Measurements from ENCODE around the gene KIRREL3.

Gene KIRREL3

GRCh38 chr11:126462422-126462821 is 538.1 kb downstream of the KIRREL3 start:
- TF ChIP-seq, protein P1, sequence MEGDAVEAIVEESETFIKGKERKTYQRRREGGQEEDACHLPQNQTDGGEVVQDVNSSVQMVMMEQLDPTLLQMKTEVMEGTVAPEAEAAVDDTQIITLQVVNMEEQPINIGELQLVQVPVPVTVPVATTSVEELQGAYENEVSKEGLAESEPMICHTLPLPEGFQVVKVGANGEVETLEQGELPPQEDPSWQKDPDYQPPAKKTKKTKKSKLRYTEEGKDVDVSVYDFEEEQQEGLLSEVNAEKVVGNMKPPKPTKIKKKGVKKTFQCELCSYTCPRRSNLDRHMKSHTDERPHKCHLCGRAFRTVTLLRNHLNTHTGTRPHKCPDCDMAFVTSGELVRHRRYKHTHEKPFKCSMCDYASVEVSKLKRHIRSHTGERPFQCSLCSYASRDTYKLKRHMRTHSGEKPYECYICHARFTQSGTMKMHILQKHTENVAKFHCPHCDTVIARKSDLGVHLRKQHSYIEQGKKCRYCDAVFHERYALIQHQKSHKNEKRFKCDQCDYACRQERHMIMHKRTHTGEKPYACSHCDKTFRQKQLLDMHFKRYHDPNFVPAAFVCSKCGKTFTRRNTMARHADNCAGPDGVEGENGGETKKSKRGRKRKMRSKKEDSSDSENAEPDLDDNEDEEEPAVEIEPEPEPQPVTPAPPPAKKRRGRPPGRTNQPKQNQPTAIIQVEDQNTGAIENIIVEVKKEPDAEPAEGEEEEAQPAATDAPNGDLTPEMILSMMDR (conservative IDR thresholded peaks at IDR 0.05; ENCODE audit: low read depth, low read length) = no peak
- no peak for DNase-seq (ENCODE audit: low read depth)
- no peak overlapping the region for H3K4me3 ChIP-seq (ENCODE audit: low read length)

- no peak for DNase-seq (ENCODE audit: low read depth)
- TF ChIP-seq, protein P1 (conservative IDR thresholded peaks at IDR 0.05; ENCODE audit: low read depth, low read length) = no peak
Measured at GRCh38 chr11:126461996-126462395, 538.6 kb downstream of the KIRREL3 start.

DNA sequence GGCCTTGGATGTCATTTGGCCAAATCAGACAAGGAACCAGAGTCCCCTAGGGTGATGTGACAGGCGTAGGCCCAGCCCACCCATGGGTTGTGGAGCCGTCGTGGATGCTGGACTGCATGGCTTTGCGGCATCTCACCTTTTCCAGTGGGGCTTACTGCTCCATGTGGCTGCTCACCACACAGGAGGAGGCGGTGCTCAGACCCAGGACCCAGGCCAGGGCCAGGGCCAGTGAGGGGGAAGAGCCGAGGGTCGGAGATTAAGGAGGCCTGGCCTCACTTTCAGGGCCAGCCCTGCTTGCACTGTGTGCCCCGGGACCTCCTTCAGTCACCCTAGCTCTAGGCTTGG is 539.5 kb downstream of the KIRREL3 start:
- H3K4me3 ChIP-seq (ENCODE audit: low read length) = no peak overlapping the region
- TF ChIP-seq, protein P1 (conservative IDR thresholded peaks at IDR 0.05; ENCODE audit: low read depth, low read length) = no peak
- no peak for DNase-seq (ENCODE audit: low read depth)

More at GRCh38 chr11:126461996-126462395, 538.6 kb downstream of the KIRREL3 start:
- no peak overlapping the region for H3K4me3 ChIP-seq (ENCODE audit: low read length)

DNA sequence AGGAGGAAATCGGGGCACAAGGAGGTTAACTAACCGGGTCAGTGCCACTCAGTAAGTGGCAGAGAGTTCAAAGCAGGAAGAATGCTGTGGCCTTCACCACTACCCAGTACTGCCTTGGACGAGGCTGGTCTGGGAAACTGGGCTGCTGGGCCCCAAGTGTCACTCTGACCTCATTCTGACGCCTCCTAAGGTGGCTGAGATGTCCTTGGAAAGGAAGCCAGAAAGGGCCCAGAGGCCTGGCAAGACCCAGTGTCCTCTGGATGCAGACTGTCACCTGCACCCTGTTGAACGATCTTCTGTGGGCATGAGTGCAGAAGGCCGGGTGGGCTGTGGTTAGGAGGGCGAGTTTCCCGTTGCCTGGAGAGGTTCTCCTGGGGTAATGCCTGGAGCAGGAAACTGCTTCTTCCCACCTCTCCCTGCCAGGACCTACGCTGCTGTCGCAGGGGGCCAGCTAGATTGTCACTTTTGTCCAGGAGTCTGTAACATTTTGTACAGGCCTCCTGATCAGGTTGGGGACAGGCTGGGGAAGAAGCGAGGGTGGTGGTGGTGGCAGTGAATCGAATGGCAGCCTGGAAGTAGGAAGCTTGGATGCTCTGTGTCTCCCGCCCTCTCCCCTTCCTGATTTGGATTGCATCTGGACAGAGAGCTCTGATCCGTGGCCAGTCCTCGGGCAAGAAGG is 540.0 kb downstream of the KIRREL3 start:
- TF ChIP-seq, protein P1 (conservative IDR thresholded peaks at IDR 0.05; ENCODE audit: low read depth, low read length) = no peak
- DNase-seq (ENCODE audit: low read depth) = no peak
- no peak overlapping the region for H3K4me3 ChIP-seq (ENCODE audit: low read length)

DNA sequence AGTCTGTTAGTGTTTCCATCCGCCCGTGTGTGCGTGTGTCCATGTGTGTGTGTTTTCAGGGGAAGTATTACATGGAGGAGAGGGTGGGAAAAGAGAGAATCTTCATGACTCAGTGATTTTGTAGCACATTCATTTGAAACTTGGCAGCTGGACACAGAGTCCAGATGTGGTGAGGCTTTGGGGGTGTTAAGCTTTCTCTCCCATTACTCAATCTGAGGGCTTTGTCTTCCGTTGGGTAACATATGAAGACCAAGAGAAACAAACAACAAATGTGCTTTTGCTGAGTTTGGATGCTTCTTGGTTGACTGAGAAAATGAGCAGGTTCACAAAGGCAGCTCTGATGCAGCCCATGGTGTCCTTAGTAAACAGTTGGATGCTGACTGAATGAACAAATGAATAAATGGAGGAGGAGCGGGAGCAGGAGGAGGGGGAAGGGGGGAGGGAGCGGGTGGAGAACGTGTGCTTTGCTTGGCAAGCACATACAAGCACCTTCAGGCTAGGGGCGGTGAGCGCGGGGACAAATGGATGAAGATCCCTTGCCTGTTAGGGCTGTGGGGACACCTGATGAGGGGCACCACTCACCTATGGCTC is 540.8 kb downstream of the KIRREL3 start:
- TF ChIP-seq, protein P1 (conservative IDR thresholded peaks at IDR 0.05; ENCODE audit: low read depth, low read length) = no peak
- DNase-seq (ENCODE audit: low read depth) = no peak
- H3K4me3 ChIP-seq (ENCODE audit: low read length) = no peak overlapping the region

- no peak for DNase-seq (ENCODE audit: low read depth)
- H3K4me3 ChIP-seq (ENCODE audit: low read length) = no peak overlapping the region
- TF ChIP-seq, protein P1 (conservative IDR thresholded peaks at IDR 0.05; ENCODE audit: low read depth, low read length) = no peak
Measured at GRCh38 chr11:126457817-126458216, 542.8 kb downstream of the KIRREL3 start.
